Erythroblast (primary cell): ENCODE data around the gene SCN8A.

ENCODE experiments used
- GATA1 ChIP-seq: IDR thresholded peaks from 2 replicates; pipeline ENCODE4 v1.6.1; 2011; ENCODE audit warnings: low read depth, mild to moderate bottlenecking, control low read depth, low read length, moderate library complexity
- POLR2A ChIP-seq: IDR thresholded peaks from 2 replicates; pipeline ENCODE4 v1.6.1; 2011; ENCODE audit warnings: mild to moderate bottlenecking, low read length

DNA sequence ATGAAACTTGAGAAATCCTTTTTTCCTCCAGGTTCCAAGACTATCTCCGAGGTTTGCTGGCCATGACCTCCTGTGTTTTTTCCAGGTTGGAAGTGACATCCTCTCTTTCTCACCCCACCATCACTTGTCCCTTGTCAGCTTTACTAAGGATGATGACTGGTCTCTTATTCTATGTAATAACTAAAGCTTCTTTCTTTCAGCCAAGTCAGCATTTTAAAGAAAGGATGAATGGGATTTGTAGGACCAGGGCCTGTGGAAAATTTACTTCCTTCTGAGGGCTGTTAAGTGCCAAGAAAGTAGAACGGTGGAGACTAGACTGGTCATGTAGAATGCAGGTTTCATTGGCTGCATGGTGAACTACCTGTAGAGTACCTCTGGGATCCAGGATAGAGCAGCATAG, 183.9 kb downstream of the SCN8A start:
- TF ChIP-seq POLR2A (no peak), GATA1 (no peak)
